Stimulated activated CD8-positive, alpha-beta memory T cell treated with anti-CD3 and anti-CD28 coated beads, Interleukin-15, amount 100 ng/mL, for 1 hour (primary cell): ENCODE measurements around the gene SLC66A1.

ENCODE experiments used
- DNase-seq: peaks from one replicate; pipeline ENCODE4 v3.0.0-alpha.2; 2020; ENCODE audit warnings: low read depth

The SLC66A1 gene

GRCh38 chr1:19325958-19326747 is 14.0 kb downstream of the SLC66A1 start:
- no peak for DNase-seq

GRCh38 chr1:19326748-19327065 is 14.6 kb downstream of the SLC66A1 start:
- DNase-seq = no peak

GRCh38 chr1:19327301-19327700 is 15.2 kb downstream of the SLC66A1 start:
- no peak for DNase-seq

GRCh38 chr1:19327736-19328135 is 15.6 kb downstream of the SLC66A1 start:
- no peak for DNase-seq

- DNase-seq = no peak
Measured at GRCh38 chr1:19328486-19328885, 16.4 kb downstream of the SLC66A1 start.

GRCh38 chr1:19329188-19329587 is 17.1 kb downstream of the SLC66A1 start:
- no peak for DNase-seq

- DNase-seq = no peak
Measured at GRCh38 chr1:19329611-19330010, 17.5 kb downstream of the SLC66A1 start.

- DNase-seq = no peak
Measured at GRCh38 chr1:19330449-19331135, 18.5 kb downstream of the SLC66A1 start.

- DNase-seq = no peak
Measured at GRCh38 chr1:19331262-19331878, 19.2 kb downstream of the SLC66A1 start.

- DNase-seq = no peak
Measured at GRCh38 chr1:19332832-19333231, 20.7 kb downstream of the SLC66A1 start.

GRCh38 chr1:19333587-19334354 is 21.6 kb downstream of the SLC66A1 start:
- no peak for DNase-seq

- DNase-seq = no peak
Measured at GRCh38 chr1:19336543-19336942, 24.4 kb downstream of the SLC66A1 start.

GRCh38 chr1:19337289-19337688 is 25.2 kb downstream of the SLC66A1 start:
- no peak for DNase-seq

GRCh38 chr1:19338323-19338762 is 26.2 kb downstream of the SLC66A1 start:
- no peak for DNase-seq

GRCh38 chr1:19339214-19339861 is 27.2 kb downstream of the SLC66A1 start:
- DNase-seq = no peak

- no peak for DNase-seq
Measured at GRCh38 chr1:19340387-19340937, 28.3 kb downstream of the SLC66A1 start.

GRCh38 chr1:19341201-19342061 is 29.3 kb downstream of the SLC66A1 start:
- DNase-seq = peak; percentile 58

- DNase-seq = no peak
Measured at GRCh38 chr1:19342062-19342750, 30.1 kb downstream of the SLC66A1 start.

- DNase-seq = no peak
Measured at GRCh38 chr1:19342894-19343616, 30.9 kb downstream of the SLC66A1 start.
